Neural progenitor cell (in vitro differentiated cells): Measurements from ENCODE around the gene DEDD. TPM values are rescaled to one million over a fixed set of nuclear protein-coding genes. Genes with fewer than 3 reads are reported as not detected.

Experiments used
- DNase-seq: peaks from one replicate; pipeline ENCODE4 v3.0.0-alpha.2; 2016; ENCODE audit warnings: low spot score
- H2AFZ ChIP-seq: fragments of 200-600 bp; sonication (generic); replicated peaks from 2 replicates; pipeline ENCODE4 v1.6.1; 2016; ENCODE audit warnings: antibody characterized with exemption
- H3F3A ChIP-seq: fragments of 200-600 bp; sonication (generic); 2 replicates; pipeline ENCODE4 v1.6.1; 2016; ENCODE audit warnings: antibody characterized with exemption, low read depth
- H3K27ac ChIP-seq: fragments of 200-600 bp; sonication (generic); 2 replicates; pipeline ENCODE4 v1.5.1; 2016; ENCODE audit warnings: mild to moderate bottlenecking
- H3K27me3 ChIP-seq: fragments of 200-600 bp; sonication (generic); 2 replicates; pipeline ENCODE4 v1.6.1; 2016; ENCODE audit warnings: mild to moderate bottlenecking, moderate library complexity
- H3K36me3 ChIP-seq: fragments of 200-600 bp; sonication (generic); 2 replicates; pipeline ENCODE4 v1.5.1; 2016
- H3K4me1 ChIP-seq: fragments of 200-600 bp; sonication (generic); 2 replicates; pipeline ENCODE4 v1.6.1; 2016; ENCODE audit warnings: mixed run types
- H3K4me2 ChIP-seq: fragments of 200-600 bp; sonication (generic); 2 replicates; pipeline ENCODE4 v1.6.1; 2016
- H3K4me3 ChIP-seq: fragments of 200-600 bp; sonication (generic); 2 replicates; pipeline ENCODE4 v1.5.1; 2016
- H3K79me2 ChIP-seq: fragments of 200-600 bp; sonication (generic); 2 replicates; pipeline ENCODE4 v1.6.1; 2016; ENCODE audit warnings: low read depth
- H3K9ac ChIP-seq: fragments of 200-600 bp; sonication (generic); 2 replicates; pipeline ENCODE4 v1.6.1; 2016
- H3K9me3 ChIP-seq: fragments of 200-600 bp; sonication (generic); 2 replicates; pipeline ENCODE4 v1.5.1; 2016; ENCODE audit warnings: low read depth
- H4K20me1 ChIP-seq: fragments of 200-600 bp; sonication (generic); 2 replicates; pipeline ENCODE4 v1.6.1; 2016; ENCODE audit warnings: low read depth
- H3K27ac Mint-ChIP-seq: 3 replicates; pipeline ENCODE4 v1.8.0; 2021; ENCODE audit warnings: mixed read lengths
- H3K27me3 Mint-ChIP-seq: 2 replicates; pipeline ENCODE4 v1.8.0; 2022; ENCODE audit warnings: low read depth, mild to moderate bottlenecking, inconsistent platforms, moderate library complexity, mixed read lengths; ENCODE audit not compliant: insufficient read depth
- H3K36me3 Mint-ChIP-seq: 3 replicates; pipeline ENCODE4 v1.8.0; 2021; ENCODE audit warnings: mixed read lengths
- H3K4me1 Mint-ChIP-seq: 3 replicates; pipeline ENCODE4 v1.8.0; 2021; ENCODE audit warnings: mixed read lengths
- H3K4me3 Mint-ChIP-seq: 3 replicates; pipeline ENCODE4 v1.8.0; 2021; ENCODE audit warnings: mild to moderate bottlenecking, moderate library complexity, mixed read lengths
- H3K9me3 Mint-ChIP-seq: 3 replicates; pipeline ENCODE4 v1.8.0; 2020; ENCODE audit warnings: mixed read lengths
- CTCF ChIP-seq: fragments of 200-600 bp; sonication (generic); IDR thresholded peaks from 2 replicates; pipeline ENCODE4 v1.5.1; 2017; ENCODE audit warnings: antibody characterized with exemption, mild to moderate bottlenecking
- EZH2 ChIP-seq: fragments of 200-600 bp; sonication (generic); IDR thresholded peaks from 2 replicates; pipeline ENCODE4 v1.6.1; 2017; ENCODE audit warnings: antibody characterized with exemption, mild to moderate bottlenecking, moderate library complexity
- EZH2phosphoT487 ChIP-seq: fragments of 200-600 bp; sonication (generic); IDR thresholded peaks from 2 replicates; pipeline ENCODE4 v1.6.1; 2017; ENCODE audit warnings: antibody characterized with exemption
- total RNA-seq: library from RNA; depleted of rRNA; stranded (reverse); fragments of >200 nt; gene quantifications from 2 replicates; pipeline ENCODE4 v1.2.3, GENCODE V29; 2015; ENCODE audit warnings: low replicate concordance

DEDD gene
- total RNA-seq, 1 donor from 2014 or later = 29.7 TPM

GRCh38 chr1:161091796-161092507 lies 40.5 kb downstream of the DEDD start:
- no peak for DNase-seq
- no peaks in the 10 kb centered on the region for H3K27me3 ChIP-seq
- Mint-ChIP-seq H3K4me1 (no peaks in the 10 kb centered on the region), H3K27me3 (peaks cover 5% of the 10 kb centered on the region), H3K36me3 (no peaks in the 10 kb centered on the region), H3K4me3 (no peak overlapping the region), H3K27ac (peak overlapping the region; percentile 23), H3K9me3 (no peaks in the 10 kb centered on the region)
- H2AFZ ChIP-seq = no peak overlapping the region
- H3K4me1 ChIP-seq = no peaks in the 10 kb centered on the region
- no peaks in the 10 kb centered on the region for H3K79me2 ChIP-seq
- no peak overlapping the region for H3K4me3 ChIP-seq
- no peak overlapping the region for H3K4me2 ChIP-seq
- no peaks in the 10 kb centered on the region for H3K9me3 ChIP-seq
- H3F3A ChIP-seq = no peaks in the 10 kb centered on the region
- H3K36me3 ChIP-seq = no peaks in the 10 kb centered on the region
- H4K20me1 ChIP-seq = no peaks in the 10 kb centered on the region
- no peak overlapping the region for H3K27ac ChIP-seq
- no peak overlapping the region for H3K9ac ChIP-seq
- TF ChIP-seq CTCF (no peak), EZH2 (no peak), EZH2phosphoT487 (no peak)

- DNase-seq = no peak
- Histone ChIP-seq H3K4me1 (peaks cover 5% of the 10 kb centered on the region), H3K79me2 (no peaks in the 10 kb centered on the region), H3K9ac (no peak overlapping the region), H3K36me3 (no peaks in the 10 kb centered on the region), H3K4me3 (no peak overlapping the region), H3K4me2 (no peak overlapping the region), H3K27ac (no peak overlapping the region), H3K9me3 (no peaks in the 10 kb centered on the region), H4K20me1 (no peaks in the 10 kb centered on the region), H3F3A (no peaks in the 10 kb centered on the region), H2AFZ (no peak overlapping the region), H3K27me3 (no peaks in the 10 kb centered on the region)
- Mint-ChIP-seq H3K4me3 (no peak overlapping the region), H3K36me3 (no peaks in the 10 kb centered on the region), H3K4me1 (peaks cover 1% of the 10 kb centered on the region), H3K27ac (no peak overlapping the region), H3K9me3 (no peaks in the 10 kb centered on the region), H3K27me3 (peaks cover 5% of the 10 kb centered on the region)
- TF ChIP-seq EZH2 (no peak), CTCF (no peak), EZH2phosphoT487 (no peak)
These were observed 41.4 kb downstream of the DEDD start for GRCh38 chr1:161091093-161091492.

GRCh38 chr1:161090617-161091016 lies 41.9 kb downstream of the DEDD start:
- H3K27me3 Mint-ChIP-seq = peaks cover 3% of the 10 kb centered on the region
- Histone ChIP-seq H3K9me3 (no peaks in the 10 kb centered on the region), H3F3A (no peaks in the 10 kb centered on the region), H3K79me2 (no peaks in the 10 kb centered on the region), H3K27me3 (no peaks in the 10 kb centered on the region), H3K4me1 (peaks cover 7% of the 10 kb centered on the region), H3K9ac (no peak overlapping the region), H3K4me3 (no peak overlapping the region), H3K27ac (no peak overlapping the region), H2AFZ (no peak overlapping the region), H4K20me1 (no peaks in the 10 kb centered on the region), H3K36me3 (no peaks in the 10 kb centered on the region), H3K4me2 (no peak overlapping the region)
- no peak for DNase-seq
- no peaks in the 10 kb centered on the region for H3K9me3 Mint-ChIP-seq
- no peaks in the 10 kb centered on the region for H3K36me3 Mint-ChIP-seq
- no peak overlapping the region for H3K4me3 Mint-ChIP-seq
- H3K27ac Mint-ChIP-seq = no peak overlapping the region
- TF ChIP-seq EZH2 (no peak), EZH2phosphoT487 (no peak), CTCF (no peak)
- peaks cover 4% of the 10 kb centered on the region for H3K4me1 Mint-ChIP-seq
